GM21576 (cell line): ENCODE results near the gene POU2F1.
A peak's percentile ranks its signal among the peaks of the same experiment; 100 is the strongest.
"Not testable (repeated sequence)": the region's sequence is repeated elsewhere in the genome, so short reads cannot be mapped to it uniquely, and the experiment has no call there.

Experiments
- ATAC-seq: cut with Tn5 transposase; IDR thresholded peaks from one replicate; pipeline ENCODE4 v1.9.1; 2021; ENCODE audit warnings: mild to moderate bottlenecking, moderate library complexity; ENCODE audit not compliant: unreplicated experiment

POU2F1 gene

GRCh38 chr1:167230437-167230836 lies 9.8 kb downstream of the POU2F1 start:
- no peak for ATAC-seq

- ATAC-seq = no peak
Measured at GRCh38 chr1:167231873-167232450, 11.3 kb downstream of the POU2F1 start.

GRCh38 chr1:167232801-167233200 lies 12.1 kb downstream of the POU2F1 start:
- no peak for ATAC-seq

- ATAC-seq = no peak
Measured at GRCh38 chr1:167233373-167233772, 12.7 kb downstream of the POU2F1 start.

- no peak for ATAC-seq
Measured at GRCh38 chr1:167237000-167237399, 16.3 kb downstream of the POU2F1 start.

- ATAC-seq = no peak
Measured at GRCh38 chr1:167238713-167239112, 18.0 kb downstream of the POU2F1 start.

- ATAC-seq = no peak
Measured at GRCh38 chr1:167239257-167239656, 18.6 kb downstream of the POU2F1 start.

GRCh38 chr1:167244244-167244643 lies 23.6 kb downstream of the POU2F1 start:
- no peak for ATAC-seq

GRCh38 chr1:167245168-167245567 lies 24.5 kb downstream of the POU2F1 start:
- not testable (repeated sequence) for ATAC-seq

- no peak for ATAC-seq
Measured at GRCh38 chr1:167246971-167247370, 26.3 kb downstream of the POU2F1 start.

- no peak for ATAC-seq
Measured at GRCh38 chr1:167247754-167248153, 27.1 kb downstream of the POU2F1 start.

- ATAC-seq = no peak
Measured at GRCh38 chr1:167248707-167249642, 28.3 kb downstream of the POU2F1 start.

- ATAC-seq = no peak
Measured at GRCh38 chr1:167249702-167250101, 29.0 kb downstream of the POU2F1 start.

GRCh38 chr1:167250482-167250881 lies 29.8 kb downstream of the POU2F1 start:
- no peak for ATAC-seq

GRCh38 chr1:167251472-167251871 lies 30.8 kb downstream of the POU2F1 start:
- no peak for ATAC-seq

GRCh38 chr1:167252986-167253385 lies 32.3 kb downstream of the POU2F1 start:
- ATAC-seq = no peak

GRCh38 chr1:167258858-167259257 lies 38.2 kb downstream of the POU2F1 start:
- ATAC-seq = no peak

- ATAC-seq = no peak
Measured at GRCh38 chr1:167262836-167263235, 42.1 kb downstream of the POU2F1 start.

GRCh38 chr1:167263344-167263743 lies 42.7 kb downstream of the POU2F1 start:
- ATAC-seq = no peak

- peak; percentile 56 for ATAC-seq
Measured at GRCh38 chr1:167263819-167264464, 43.3 kb downstream of the POU2F1 start.

- ATAC-seq = no peak
Measured at GRCh38 chr1:167266965-167267364, 46.3 kb downstream of the POU2F1 start.

GRCh38 chr1:167268347-167268787 lies 47.7 kb downstream of the POU2F1 start:
- ATAC-seq = no peak
